K562 (cell line): Measurements from ENCODE around the gene TMEM81. TPM values are rescaled to one million over a fixed set of nuclear protein-coding genes. Genes with fewer than 3 reads are reported as not detected.

Experiments used
- ATAC-seq: fragments of 200-7000 bp; cut with Tn5 transposase; 3 replicates; pipeline ENCODE4 v1.9.1; 2020; ENCODE audit warnings: moderate library complexity
- BruUV-seq: library from RNA; stranded (reverse); fragments of 400-500 nt; replicated peaks from 2 replicates; lab custom pipeline; 2021; lab: Mats Ljungman, UMichigan
- CTCF ChIA-PET: fragments of 300-600 bp; formaldehyde crosslinking; extraction: SDS; loops from one replicate; lab custom pipeline; 2021; ENCODE audit warnings: low intra/inter-chr PET ratio; lab: Yijun Ruan, JAX
- POLR2A ChIA-PET: fragments of 300-600, 350-650 bp; sonication (Branson Sonifier 250); formaldehyde crosslinking; extraction: SDS; loops from one replicate; lab custom pipeline; 2021; ENCODE audit warnings: antibody characterized with exemption, inconsistent platforms; lab: Yijun Ruan, JAX
- DNase-seq, 4 experiments: peaks; one replicate each; pipeline versions ENCODE4 v3.0.0 to v3.0.0-alpha.2; 2011 to 2018; ENCODE audit warnings: low spot score in 3 of 4, mixed read lengths in 3 of 4; ENCODE audit errors: extremely low read depth in 1 of 4
- FAIRE-seq: peaks from 2 replicates; lab custom pipeline; 2011; peaks lifted over from hg19 to GRCh38; lab: Jason Lieb, UNC
- H2AFZ ChIP-seq: 2 replicates; pipeline ENCODE4 v1.6.0; 2011; ENCODE audit warnings: low read depth, low read length, control low read depth, inconsistent platforms
- H3K27ac ChIP-seq: fragments of 200-600 bp; 3 replicates; pipeline ENCODE4 v1.8.0; 2011; ENCODE audit warnings: low read depth, mild to moderate bottlenecking, control low read depth, inconsistent platforms, low read length, moderate library complexity, mixed read lengths; ENCODE audit errors: extremely low read depth
- H3K27me3 ChIP-seq, 2 experiments: fragments of 300-600 bp in 1 of 2; 2 replicates in 1 of 2; 3 replicates in 1 of 2; pipeline versions ENCODE4 v1.6.0 to v1.8.0; 2011; ENCODE audit warnings: inconsistent platforms in 2 of 2, low read length in 2 of 2, mild to moderate bottlenecking in 1 of 2, mixed read lengths in 1 of 2, moderate library complexity in 1 of 2; ENCODE audit not compliant: control insufficient read depth in 2 of 2, insufficient read depth in 2 of 2
- H3K36me3 ChIP-seq: fragments of 300-600 bp; 3 replicates; pipeline ENCODE4 v1.8.0; 2011; ENCODE audit warnings: mild to moderate bottlenecking, low read length, inconsistent platforms; ENCODE audit not compliant: control insufficient read depth, insufficient read depth
- H3K4me1 ChIP-seq, 2 experiments: fragments of 200-600 bp in 1 of 2; replicated peaks in 1 of 2; 2 replicates in 1 of 2; 3 replicates in 1 of 2; pipeline versions ENCODE4 v1.5.1 to v1.8.0; 2011; ENCODE audit warnings: inconsistent platforms in 2 of 2, low read length in 2 of 2, mild to moderate bottlenecking in 1 of 2, mixed read lengths in 1 of 2, moderate library complexity in 1 of 2; ENCODE audit not compliant: control insufficient read depth in 2 of 2, insufficient read depth in 2 of 2
- H3K4me2 ChIP-seq: 2 replicates; pipeline ENCODE4 v1.6.1; 2011; ENCODE audit warnings: low read length, control low read depth, inconsistent platforms, mixed read lengths; ENCODE audit not compliant: insufficient read depth
- H3K4me3 ChIP-seq: fragments of 200-600 bp; sonication (generic), shearing (Covaris generic); 2 replicates; pipeline ENCODE4 v1.5.1; 2016; ENCODE audit warnings: control low read depth, inconsistent platforms
- H3K79me2 ChIP-seq: fragments of 200-600 bp; 3 replicates; pipeline ENCODE4 v1.8.0; 2011; ENCODE audit warnings: low read length, inconsistent platforms; ENCODE audit not compliant: control insufficient read depth, insufficient read depth
- H3K9ac ChIP-seq, 2 experiments: 2 replicates each; pipeline versions ENCODE4 v1.6.0 to v1.6.1; 2011; ENCODE audit warnings: low read depth in 2 of 2, low read length in 2 of 2, control low read depth in 1 of 2, inconsistent platforms in 1 of 2, mild to moderate bottlenecking in 1 of 2, mixed read lengths in 1 of 2; ENCODE audit not compliant: insufficient read depth in 1 of 2
- H3K9me1 ChIP-seq: one replicate; pipeline ENCODE4 v1.6.0; 2011; ENCODE audit warnings: inconsistent platforms, mild to moderate bottlenecking, low read length, moderate library complexity; ENCODE audit not compliant: control insufficient read depth, insufficient read depth
- H3K9me3 ChIP-seq: replicated peaks from 2 replicates; pipeline ENCODE4 v1.5.1; 2011; ENCODE audit warnings: low read depth, low read length, inconsistent platforms; ENCODE audit not compliant: control insufficient read depth, insufficient read depth
- H4K20me1 ChIP-seq: replicated peaks from 2 replicates; pipeline ENCODE4 v1.6.1; 2011; ENCODE audit warnings: low read length, inconsistent platforms, mixed read lengths; ENCODE audit not compliant: control insufficient read depth, insufficient read depth
- C11orf30 ChIP-seq: fragments of 450-650 bp; IDR thresholded peaks from 2 replicates; pipeline ENCODE4 v1.6.1; 2016; ENCODE audit warnings: low read depth, mild to moderate bottlenecking
- CREB1 ChIP-seq, 2 experiments: sonication (generic) in 1 of 2; formaldehyde crosslinking in 1 of 2; IDR thresholded peaks; 2 replicates each; pipeline versions ENCODE4 v1.6.1 to v1.8.0; 2012 to 2022; ENCODE audit warnings: inconsistent platforms in 1 of 2, mild to moderate bottlenecking in 1 of 2, missing genetic modification reagents in 1 of 2, moderate library complexity in 1 of 2
- CTBP1 ChIP-seq: fragments of 450-650 bp; IDR thresholded peaks from 2 replicates; pipeline ENCODE4 v1.6.1; 2016; ENCODE audit warnings: borderline replicate concordance
- ESRRA ChIP-seq: fragments of 450-650 bp; IDR thresholded peaks from 2 replicates; pipeline ENCODE4 v1.6.1; 2014; ENCODE audit warnings: low read depth, mild to moderate bottlenecking, moderate library complexity, borderline replicate concordance
- FUS ChIP-seq: fragments of 200-400 bp; formaldehyde crosslinking; optimal IDR thresholded peaks from 2 replicates; pipeline ENCODE3; 2017; ENCODE audit warnings: low read depth, low read length
- GABPB1 ChIP-seq: sonication (generic); formaldehyde crosslinking; IDR thresholded peaks from 2 replicates; pipeline ENCODE4 v1.8.0; 2022; ENCODE audit warnings: mild to moderate bottlenecking, missing genetic modification reagents
- HIVEP1 ChIP-seq: fragments of 250-450 bp; sonication (Bioruptor Pico); IDR thresholded peaks from 2 replicates; pipeline ENCODE4 v1.4.0; 2020; ENCODE audit warnings: mild to moderate bottlenecking
- ILF3 ChIP-seq: fragments of 450-650 bp; IDR thresholded peaks from 2 replicates; pipeline ENCODE4 v1.6.1; 2018; ENCODE audit warnings: antibody characterized with exemption, mild to moderate bottlenecking, moderate library complexity, borderline replicate concordance
- WGBS: fragments of 100-300 bp; shearing (Covaris generic); methylation state at CpG from one replicate; pipeline ENCODE4 v1.1.6; 2016; ENCODE audit warnings: low coverage, mixed read lengths; ENCODE audit not compliant: insufficient coverage; ENCODE audit errors: missing lambda C conversion rate; 5-methylcytosine and 5-hydroxymethylcytosine counted together
- in situ Hi-C: fragments of 300-500 bp; cut with MboI; formaldehyde crosslinking; loops from 4 replicates; pipeline ENCODE4 v1.15.0; 2018; ENCODE audit warnings: inconsistent platforms, mixed read lengths
- intact Hi-C: fragments of 100-400 bp; cut with micrococcal nuclease; formaldehyde crosslinking; loops from 2 replicates; pipeline ENCODE4 v1.14.2; 2022
- polyA plus RNA-seq, 8 experiments: library from polyadenylated mRNA; depleted of rRNA in 4 of 8; stranded (reverse) in 5 of 8; unstranded in 3 of 8; fragments of >200 nt; fragmentation: Nextera tagmentation in 2 of 8; fragmentation: Illumina TruSeq in 1 of 8; extraction: Ambion mirVana in 2 of 8; extraction: Trizol in 1 of 8; gene quantifications; 2 replicates each; pipeline versions ENCODE4 v1.2.1 to v1.2.3, GENCODE V29; 2011 to 2014; ENCODE audit warnings: inconsistent platforms in 1 of 8, missing spikeins in 1 of 8
- total RNA-seq, 7 experiments: library from RNA; depleted of rRNA in 6 of 7; stranded (reverse); fragments of >200 nt in 6 of 7; fragmentation: Illumina TruSeq in 2 of 7; extraction: Trizol in 2 of 7; gene quantifications; 2 replicates each; pipeline versions ENCODE4 v1.2.1 to v1.2.3, GENCODE V29; 2011 to 2021; ENCODE audit warnings: low replicate concordance in 1 of 7
- TF ChIP-seq, protein P1 (sequence below): fragments of 250-450 bp; sonication (Bioruptor Pico); IDR thresholded peaks from 2 replicates; pipeline ENCODE4 v1.4.0; 2020; ENCODE audit warnings: mild to moderate bottlenecking
- TF ChIP-seq, protein P2 (sequence below): fragments of 250-450 bp; sonication (Bioruptor Pico); IDR thresholded peaks from 2 replicates; pipeline ENCODE4 v1.8.0; 2022; ENCODE audit warnings: moderate library complexity, mild to moderate bottlenecking, inconsistent platforms

TMEM81 gene
- total and polyA plus RNA-seq, 9 of the 15 experiments (the other 6 are each of a cell fraction or from before 2014, with no cell fraction given) = 3.2 to 6.1 (median 4.4) TPM

- no peaks in the 10 kb centered on the region for H3K9me1 ChIP-seq
- POLR2A ChIA-PET = interaction anchor here (1.5 to 1.7 kb wide), 2 partner anchors 10 to 15 kb away, joined by 6 to 8 read pairs; no protein-coding TSS in a partner anchor
- BruUV-seq = no TSS peak
- in situ Hi-C loops (no loop called here), intact Hi-C loops (no loop called here)
- peaks cover 84% of the 10 kb centered on the region for H3K36me3 ChIP-seq
- no peaks in the 10 kb centered on the region for H3K27me3 ChIP-seq
- ATAC-seq (no peak), FAIRE-seq (no peak), DNase-seq (no peak)
- no peaks in the 10 kb centered on the region for H4K20me1 ChIP-seq
- no peaks in the 10 kb centered on the region for H3K79me2 ChIP-seq
- no peaks in the 10 kb centered on the region for H3K4me1 ChIP-seq
- WGBS = 87% methylated on average over 4 of the region's 4 CpGs
- no peak overlapping the region for H3K4me2 ChIP-seq
- TF ChIP-seq GABPB1 = no peak
- CTCF ChIA-PET = interaction anchor here (1.1 kb wide), 1 partner anchor 39 kb away, joined by 3 read pairs; no protein-coding TSS in a partner anchor
- no peak overlapping the region for H3K27ac ChIP-seq
- no peak overlapping the region for H3K9ac ChIP-seq
- H3K4me3 ChIP-seq = no peak overlapping the region
- H3K9me3 ChIP-seq = no peaks in the 10 kb centered on the region
- no peak overlapping the region for H2AFZ ChIP-seq
Observed at GRCh38 chr1:205091043-205091740, 6.9 kb upstream of the TMEM81 start.

GRCh38 chr1:205088341-205088740 lies 4.1 kb upstream of the TMEM81 start:
- intact Hi-C loops = no loop called here
- FAIRE-seq = no peak
- WGBS = 67% methylated on average over 3 of the region's 3 CpGs
- TF ChIP-seq CTBP1 = no peak
- no peak for TF ChIP-seq ILF3
- TF ChIP-seq CREB1 (IDR thresholded peaks at IDR 0.05) = no peak
- no peak for TF ChIP-seq CREB1 (CRISPR knock-in tag; IDR thresholded peaks at IDR 0.05)
- TF ChIP-seq HIVEP1 (CRISPR knock-in tag) = no peak
- no peak for TF ChIP-seq ESRRA
- TF ChIP-seq, protein P1, sequence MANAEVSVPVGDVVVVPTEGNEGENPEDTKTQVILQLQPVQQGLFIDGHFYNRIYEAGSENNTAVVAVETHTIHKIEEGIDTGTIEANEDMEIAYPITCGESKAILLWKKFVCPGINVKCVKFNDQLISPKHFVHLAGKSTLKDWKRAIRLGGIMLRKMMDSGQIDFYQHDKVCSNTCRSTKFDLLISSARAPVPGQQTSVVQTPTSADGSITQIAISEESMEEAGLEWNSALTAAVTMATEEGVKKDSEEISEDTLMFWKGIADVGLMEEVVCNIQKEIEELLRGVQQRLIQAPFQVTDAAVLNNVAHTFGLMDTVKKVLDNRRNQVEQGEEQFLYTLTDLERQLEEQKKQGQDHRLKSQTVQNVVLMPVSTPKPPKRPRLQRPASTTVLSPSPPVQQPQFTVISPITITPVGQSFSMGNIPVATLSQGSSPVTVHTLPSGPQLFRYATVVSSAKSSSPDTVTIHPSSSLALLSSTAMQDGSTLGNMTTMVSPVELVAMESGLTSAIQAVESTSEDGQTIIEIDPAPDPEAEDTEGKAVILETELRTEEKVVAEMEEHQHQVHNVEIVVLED (CRISPR knock-in tag) = no peak
- no peak for TF ChIP-seq FUS
- no peak for TF ChIP-seq C11orf30
- TF ChIP-seq, protein P2, sequence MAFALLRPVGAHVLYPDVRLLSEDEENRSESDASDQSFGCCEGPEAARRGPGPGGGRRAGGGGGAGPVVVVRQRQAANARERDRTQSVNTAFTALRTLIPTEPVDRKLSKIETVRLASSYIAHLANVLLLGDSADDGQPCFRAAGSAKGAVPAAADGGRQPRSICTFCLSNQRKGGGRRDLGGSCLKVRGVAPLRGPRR = no peak

More at GRCh38 chr1:205088341-205088740, 4.1 kb upstream of the TMEM81 start:
- no peak overlapping the region for H3K9ac ChIP-seq
- no peaks in the 10 kb centered on the region for H3K9me1 ChIP-seq
- ChIA-PET CTCF (no interaction called here), POLR2A (interaction anchor here (1.0 to 1.8 kb wide), 3 partner anchors 12 to 29 kb away, joined by 3 to 5 read pairs (median 4); no protein-coding TSS in a partner anchor)
- 0 out of 2 replicates have a peak, but pooled peaks cover 4% of the 10 kb centered on the region for H4K20me1 ChIP-seq
- no peak overlapping the region for H3K4me2 ChIP-seq
- no peaks in the 10 kb centered on the region for H3K79me2 ChIP-seq
- BruUV-seq = no TSS peak
- no peak overlapping the region for H2AFZ ChIP-seq
- DNase-seq (no peak), ATAC-seq (no peak)
- in situ Hi-C loops = no loop called here
- H3K9me3 ChIP-seq = no peaks in the 10 kb centered on the region
- no peak overlapping the region for H3K4me3 ChIP-seq
- H3K4me1 ChIP-seq = no peaks in the 10 kb centered on the region
- no peaks in the 10 kb centered on the region for H3K27me3 ChIP-seq
- H3K36me3 ChIP-seq = peaks cover 83% of the 10 kb centered on the region
- no peak overlapping the region for H3K27ac ChIP-seq
